NCI-H82 (cell line): ENCODE results near the gene JMY.
"Not testable (repeated sequence)": the region's sequence is repeated elsewhere in the genome, so short reads cannot be mapped to it uniquely, and the experiment has no call there.

ENCODE experiments used
- DNase-seq: peaks from one replicate; lab custom pipeline; 2025; lab: John Stamatoyannopoulos, UW

Gene JMY

DNA sequence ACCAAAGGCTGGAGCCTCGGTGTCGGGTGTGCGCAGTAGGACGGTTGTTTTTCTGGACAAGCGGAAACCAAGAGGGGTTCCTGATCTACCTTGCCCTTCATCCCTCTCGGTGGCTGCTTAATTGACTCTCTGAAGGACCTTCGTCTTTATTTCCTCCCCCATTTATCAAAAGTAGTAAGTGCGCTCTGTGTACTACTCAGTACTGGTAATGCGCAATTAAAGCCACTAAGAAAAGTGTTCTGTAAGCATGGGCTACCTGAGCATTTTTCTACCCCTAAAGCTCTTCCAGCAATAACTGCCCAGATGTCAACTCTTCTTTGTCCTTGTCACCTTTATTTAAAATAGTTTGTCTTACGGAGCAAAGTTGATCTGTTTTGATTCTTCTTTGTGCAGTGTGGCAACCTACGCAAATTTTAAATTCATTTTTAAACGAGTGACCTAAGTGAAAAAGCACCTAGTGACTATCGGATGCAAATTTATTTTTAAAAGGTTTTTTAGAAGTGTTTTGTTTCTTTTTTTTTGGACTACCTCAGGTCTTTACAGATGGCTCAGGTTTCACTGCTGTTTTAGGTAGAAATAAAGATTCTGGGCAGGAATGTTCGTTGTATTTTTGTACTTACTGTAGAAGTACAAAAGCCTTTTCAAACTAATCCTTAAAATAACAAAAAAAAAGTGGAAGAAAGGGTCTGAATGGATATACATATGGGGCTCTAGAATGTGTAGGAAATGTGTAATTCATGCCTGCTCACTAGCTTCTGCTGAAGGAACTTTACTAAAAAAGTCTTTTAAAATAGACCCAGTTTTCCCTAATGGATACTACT, 2.0 kb downstream of the JMY start:
- DNase-seq: peak; percentile 60

DNA sequence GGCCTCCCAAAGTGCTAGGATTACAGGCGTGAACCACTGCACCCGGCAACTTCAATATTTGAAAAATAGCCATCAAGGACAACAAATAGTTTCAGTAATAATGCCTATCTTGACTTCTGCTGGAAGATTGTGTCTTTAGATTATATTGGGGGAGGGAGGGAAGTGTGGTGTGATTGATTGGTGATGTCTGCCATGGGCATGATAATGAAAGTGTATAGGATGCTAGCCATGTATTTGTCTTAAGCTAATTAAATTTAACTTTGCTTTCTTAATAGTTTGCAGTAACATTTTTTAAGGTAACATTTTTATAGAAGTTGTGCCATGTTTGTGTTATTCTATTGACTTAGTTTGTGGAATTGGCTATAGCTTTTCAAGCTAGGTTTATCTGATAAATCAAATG, 4.6 kb downstream of the JMY start:
- DNase-seq: peak; percentile 39

DNA sequence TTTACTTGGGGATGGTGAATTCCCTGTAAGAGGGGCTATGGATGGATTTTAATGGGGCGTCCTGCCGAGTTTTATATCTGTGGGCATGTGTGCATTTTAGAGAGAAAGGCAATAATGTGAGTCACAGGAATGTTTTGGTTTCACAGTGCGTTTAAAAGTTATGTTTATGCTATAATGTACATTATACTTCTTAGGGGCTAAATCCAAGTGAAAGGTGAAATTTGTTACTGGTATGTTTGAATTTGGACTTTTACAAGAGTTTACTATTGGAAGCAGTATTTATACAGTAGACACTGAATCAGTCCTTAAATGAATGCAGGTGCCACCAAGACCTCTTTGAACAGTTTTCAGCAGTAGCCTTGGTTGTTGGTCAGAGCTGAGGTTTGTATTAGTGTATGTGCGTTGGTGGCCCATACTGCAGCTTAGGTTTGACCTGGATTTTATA, 5.6 kb downstream of the JMY start:
- peak; percentile 14 for DNase-seq

DNA sequence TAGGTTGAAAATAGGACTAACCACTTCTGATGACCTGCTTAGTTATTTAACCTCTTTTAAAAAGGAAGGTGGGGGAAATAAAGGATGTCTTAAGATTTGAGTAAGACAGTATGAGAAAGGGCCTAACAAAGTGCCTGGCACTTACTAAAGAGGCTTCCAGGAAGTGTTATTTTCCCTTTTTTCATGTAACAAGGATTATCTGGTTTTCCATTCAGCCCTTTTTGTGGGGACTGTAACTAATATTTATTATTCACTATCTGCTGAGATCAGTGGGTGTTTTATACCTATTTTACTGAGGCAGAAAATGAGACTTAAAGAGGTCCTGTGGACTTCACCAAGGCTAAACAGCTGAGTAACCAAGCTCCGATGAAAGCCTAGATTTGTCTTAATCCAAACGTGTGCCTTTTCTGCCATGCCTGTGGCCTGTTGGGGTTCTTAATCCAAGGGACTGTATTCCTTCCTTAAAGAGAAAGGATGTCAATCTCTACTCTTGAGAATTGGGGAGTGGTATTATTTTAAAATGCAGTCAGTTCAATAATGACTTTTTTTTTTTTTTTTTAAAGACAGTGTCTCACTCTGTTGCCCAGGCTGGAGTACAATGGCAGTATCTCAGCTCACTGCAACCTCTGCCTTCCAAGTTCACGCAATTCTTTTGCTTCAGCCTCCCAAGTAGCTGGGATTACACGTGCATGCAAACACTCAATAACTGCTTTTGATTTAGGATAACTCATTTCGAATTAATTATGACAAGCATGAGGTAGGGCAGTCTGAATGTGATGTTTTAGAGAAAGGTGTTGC, 6.5 kb downstream of the JMY start:
- peak; percentile 55 for DNase-seq

DNA sequence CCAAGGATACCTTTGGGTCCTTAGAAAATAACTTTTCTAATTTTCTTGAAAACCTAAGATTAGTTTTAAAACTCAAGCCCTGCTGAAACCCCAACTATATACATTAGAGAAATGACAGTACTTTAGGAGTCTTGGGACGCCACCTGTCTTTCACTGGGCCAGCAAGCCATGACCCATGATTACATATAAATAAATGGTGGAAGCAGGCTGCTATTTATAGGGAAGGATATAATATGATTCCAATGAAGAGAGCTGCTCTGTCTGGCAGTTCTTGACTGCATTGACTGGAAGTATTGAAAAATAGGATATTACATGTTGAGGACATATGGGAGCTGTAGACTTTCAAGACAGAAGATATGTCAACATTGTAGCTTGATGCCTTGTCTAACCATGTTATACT, 7.3 kb downstream of the JMY start:
- peak; percentile 14 for DNase-seq

DNA sequence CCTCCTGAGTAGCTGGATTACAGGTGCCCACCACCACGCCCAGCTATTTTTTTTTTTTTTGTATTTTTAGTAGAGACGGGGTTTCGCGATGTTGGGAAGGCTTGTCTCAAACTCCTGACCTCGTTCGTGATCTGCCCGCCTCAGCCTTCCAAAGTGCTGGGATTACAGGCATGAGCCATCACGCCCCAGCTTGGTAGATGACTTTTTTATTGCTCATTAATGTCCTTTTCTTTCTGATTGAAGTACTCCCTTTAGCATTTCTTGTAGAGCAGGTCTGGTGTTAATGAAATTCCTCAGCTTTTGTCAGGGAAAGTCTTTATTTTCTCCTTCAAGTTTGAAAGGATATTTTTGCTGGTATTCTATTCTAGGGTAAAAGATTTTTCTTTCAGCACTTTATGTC, 18.1 kb downstream of the JMY start:
- not testable (repeated sequence) for DNase-seq

DNA sequence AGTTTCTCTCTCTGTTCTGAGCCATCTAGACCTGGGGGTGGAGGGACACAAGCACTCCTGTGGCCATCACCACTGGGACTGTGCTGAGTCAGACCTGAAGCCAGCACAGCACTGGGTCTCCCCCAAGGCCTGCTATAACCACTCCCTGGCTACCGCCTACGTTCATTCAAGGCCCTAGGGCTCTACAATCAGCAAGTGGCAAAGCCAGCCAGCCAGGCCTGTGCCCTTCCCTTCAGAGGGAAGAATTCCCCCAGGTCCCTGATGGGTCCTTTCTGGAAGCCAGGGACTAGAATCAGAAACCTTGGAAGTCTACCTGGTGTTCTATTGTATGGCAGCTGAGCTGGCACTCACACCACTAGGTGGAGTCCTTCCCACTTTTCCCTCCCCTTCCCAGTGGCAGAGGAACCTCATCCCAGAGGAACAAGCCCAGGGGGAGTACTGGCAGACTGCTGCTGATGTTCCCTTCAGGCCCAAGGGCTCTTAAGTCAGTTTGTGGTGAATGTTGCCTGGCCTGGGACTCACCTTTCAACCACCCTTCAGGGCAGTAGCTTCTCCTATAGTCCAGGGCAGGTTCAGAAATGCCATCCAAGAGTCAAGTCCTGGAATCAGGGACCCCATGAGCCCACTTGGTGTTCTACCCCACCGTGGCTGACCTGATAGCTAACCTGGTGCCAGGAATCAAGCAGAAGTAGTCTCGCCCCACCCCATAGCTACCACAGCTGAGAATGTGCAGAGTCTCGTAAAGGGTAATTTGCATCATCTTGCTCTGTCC, 20.0 kb downstream of the JMY start:
- DNase-seq: peak; percentile 63

DNA sequence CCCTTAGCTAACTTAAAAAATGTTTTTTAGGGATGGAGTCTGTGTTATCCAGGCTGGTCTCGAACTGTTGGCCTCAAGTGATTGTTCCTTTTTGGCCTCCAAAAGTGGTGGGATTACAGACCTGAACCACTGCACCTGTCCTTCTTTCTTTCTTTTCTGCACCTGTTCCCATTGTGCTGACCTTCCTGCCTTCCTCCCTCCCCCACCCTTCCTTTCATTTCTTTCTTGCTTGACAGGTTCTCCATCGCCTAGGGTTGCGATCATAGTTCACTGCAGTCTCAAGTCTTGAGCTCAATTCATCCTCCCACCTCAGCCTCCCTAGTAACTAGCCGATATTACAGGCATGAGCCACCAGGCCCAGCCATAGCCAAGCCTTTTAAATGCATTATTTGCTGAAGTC, 20.6 kb downstream of the JMY start:
- DNase-seq: no peak

DNA sequence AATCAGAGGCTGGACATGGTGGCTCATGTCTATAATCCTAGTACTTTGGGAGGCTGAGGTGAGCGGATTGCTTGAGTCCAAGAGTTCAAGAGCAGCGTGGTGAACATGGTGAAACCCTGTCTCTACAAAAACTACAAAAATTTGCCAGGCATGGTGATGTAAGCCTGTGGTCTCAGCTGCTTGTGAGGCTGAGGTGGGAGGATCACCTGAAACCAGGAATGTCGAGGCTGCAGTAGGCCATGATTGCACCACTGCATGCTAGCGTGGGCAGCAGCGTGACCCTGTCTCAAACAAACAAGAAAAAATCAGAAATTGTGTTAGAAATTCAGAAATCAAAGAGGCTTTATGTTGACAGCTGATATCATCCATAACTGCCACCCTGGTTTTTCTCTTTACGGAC, 21.4 kb downstream of the JMY start:
- no peak for DNase-seq

DNA sequence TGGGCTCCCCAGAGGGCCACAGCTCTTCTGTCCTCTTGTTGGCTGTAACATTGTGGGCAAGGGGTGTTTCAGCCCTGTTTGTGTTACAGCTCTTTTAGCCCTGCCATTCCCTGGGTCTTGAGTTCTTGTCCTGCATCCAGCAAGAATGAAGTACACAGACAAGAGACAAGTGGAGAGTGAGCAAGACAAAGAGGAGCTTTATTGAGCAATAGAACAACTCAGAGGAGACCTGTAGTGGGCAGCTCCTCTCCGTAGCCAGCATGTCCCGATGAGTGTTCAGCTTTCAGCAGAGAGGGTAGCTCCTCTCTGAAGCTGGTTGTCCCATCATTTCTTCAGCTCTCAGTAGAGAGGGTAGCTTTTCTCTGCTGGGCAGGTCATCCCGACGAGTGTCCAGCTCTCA, 22.9 kb downstream of the JMY start:
- no peak for DNase-seq

DNA sequence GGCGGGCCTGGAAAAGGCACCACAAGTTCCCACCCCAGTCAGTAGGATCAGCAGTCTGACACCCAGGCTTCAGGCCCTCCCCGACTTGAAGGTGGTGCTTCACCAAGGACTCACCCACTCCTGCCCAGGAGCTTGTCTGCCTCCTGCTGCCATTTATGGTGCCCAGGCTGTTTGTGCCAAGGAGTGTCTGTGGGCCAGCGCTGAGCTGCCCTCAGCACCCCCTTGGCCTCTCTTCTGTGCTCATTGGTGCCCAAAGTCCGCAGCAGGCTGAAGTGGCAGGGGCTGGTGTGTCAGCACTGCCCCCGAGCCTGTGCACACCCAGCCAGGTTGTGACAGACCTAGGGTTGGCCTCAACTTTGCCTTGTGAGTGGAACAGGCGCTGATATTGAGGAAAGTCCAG, 23.5 kb downstream of the JMY start:
- no peak for DNase-seq

DNA sequence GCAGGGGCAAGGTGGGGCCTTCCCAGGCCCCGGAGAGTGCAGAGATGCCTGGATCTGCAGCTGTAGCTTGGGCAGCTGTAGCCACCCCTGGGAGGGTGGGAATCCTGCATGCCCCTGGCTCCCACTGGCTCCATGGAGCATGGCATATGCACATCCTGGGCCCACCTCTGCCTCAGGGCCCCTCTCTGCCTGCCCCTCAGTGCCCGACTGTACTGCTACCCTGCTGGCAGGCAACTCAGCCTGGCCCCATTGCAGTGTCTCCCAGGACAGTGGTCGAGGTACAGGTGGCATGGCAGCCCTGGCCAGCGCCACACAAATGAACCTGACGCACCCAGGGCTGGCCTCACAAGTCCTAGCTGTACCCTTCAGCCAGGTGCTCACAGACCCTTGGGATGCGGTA, 23.9 kb downstream of the JMY start:
- no peak for DNase-seq

DNA sequence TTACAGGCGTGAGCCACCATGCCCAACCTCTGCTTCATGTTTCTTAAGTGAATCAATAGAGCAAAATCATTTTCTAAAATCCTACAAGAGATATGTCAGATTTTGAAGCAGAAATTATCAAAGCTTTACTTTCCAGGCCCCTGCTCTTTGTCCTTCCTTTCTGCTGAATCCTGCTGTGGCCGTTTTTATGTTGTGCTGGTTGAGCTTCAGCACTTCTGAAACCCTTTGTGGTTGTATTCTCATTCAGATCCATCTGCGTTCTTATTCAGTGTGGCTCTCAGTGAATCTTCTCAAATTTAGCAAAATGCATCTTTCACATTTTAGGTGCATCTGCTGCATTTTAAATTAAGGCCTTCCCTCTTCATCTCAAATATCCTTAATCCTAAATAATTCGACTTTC, 26.0 kb downstream of the JMY start:
- no peak for DNase-seq

DNA sequence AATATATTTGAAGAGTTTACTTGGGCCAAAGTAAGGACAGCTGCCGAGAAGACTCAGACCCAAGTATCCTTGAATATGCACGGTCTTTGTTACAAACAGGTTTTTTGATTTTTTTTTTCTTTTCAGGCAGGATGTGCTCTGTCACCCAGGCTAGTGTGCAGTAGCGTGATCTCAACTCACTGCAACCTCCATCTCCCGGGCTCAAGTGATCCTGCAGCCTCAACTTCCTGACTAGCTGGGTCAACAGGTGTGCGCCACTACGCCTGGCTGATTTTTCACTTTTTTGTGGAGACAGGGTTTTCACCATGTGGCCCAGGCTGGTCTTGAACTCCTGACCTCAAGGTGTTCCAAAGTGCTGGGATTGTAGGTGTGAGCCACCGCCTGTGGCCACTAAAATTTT, 27.4 kb downstream of the JMY start:
- no peak for DNase-seq

DNA sequence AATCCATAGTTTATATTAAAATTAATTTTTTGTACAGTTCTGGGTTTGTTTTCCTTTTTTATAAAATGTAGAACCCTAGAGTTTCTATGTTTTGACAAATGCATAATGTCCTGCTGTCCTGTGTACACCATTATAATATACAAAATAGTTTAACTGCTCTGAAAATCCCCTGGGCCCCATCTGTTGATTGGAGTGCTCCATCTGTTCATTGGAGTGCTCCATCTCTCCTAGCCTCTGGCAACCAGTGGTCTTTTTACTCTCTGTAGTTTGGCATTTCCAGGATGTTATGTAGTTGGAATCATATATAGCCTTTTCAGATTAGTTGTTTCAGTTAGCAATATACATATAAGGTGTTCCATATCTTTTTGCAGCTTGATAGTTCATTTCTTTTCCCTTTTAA, 31.2 kb downstream of the JMY start:
- peak; percentile 37 for DNase-seq

DNA sequence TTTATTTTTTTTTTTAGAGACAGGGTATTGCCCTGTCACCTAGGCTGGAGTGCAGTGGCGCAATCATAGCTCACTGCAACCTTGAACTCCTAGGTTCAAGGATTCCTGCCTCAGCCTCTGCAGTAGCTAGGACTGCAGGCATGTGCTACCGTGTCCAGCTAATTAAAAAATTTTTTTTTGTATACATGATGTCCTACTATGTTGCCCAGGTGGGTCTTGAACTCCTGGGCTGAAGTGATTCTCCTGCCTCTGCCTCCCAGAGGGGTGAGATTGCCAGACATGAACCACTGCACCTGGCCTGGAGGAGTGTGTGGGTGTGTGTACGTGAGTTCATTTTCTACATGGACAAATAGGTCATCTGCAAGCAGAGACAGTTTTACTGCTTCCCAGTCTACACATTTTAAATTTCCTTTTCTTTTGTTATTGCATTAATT, 33.8 kb downstream of the JMY start:
- peak; percentile 19 for DNase-seq

DNA sequence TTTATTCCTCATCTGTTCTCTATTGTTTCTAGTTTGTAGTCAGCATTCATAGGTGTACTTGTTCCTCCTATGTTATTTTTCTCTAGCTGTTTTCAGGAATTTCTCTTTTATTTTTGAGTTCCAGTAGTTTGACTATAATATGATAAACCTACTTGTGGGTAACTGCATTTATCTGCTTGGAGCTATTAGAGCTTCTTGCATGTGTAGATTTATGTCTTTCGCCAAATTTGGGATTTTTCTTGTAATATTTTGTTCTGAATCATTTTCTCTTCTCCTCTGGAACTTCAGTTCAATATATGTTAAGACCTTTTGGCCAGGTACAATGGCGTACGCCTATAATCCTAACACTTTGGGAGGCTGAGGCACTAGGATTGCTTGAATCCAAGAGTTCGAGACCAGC, 37.4 kb downstream of the JMY start:
- no peak for DNase-seq

DNA sequence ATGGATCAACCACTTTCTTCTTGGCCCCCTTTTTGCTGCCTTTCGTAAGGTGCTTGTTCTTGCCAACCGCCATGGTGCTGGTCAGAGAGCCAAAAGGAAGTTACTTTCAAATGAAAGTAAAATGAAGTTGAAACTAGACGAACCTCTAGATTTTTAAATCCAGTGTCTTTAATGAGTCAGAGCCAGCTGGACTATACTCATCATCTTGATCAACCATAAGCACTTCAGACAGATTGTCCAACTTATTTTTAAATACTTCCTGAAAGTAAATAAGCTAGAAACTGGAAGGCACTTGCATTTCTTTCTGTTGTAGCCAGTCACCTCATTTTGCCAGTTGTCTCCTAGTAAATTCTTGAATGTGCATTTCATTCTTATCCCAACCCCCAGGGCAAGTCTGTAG, 48.9 kb downstream of the JMY start:
- no peak for DNase-seq

DNA sequence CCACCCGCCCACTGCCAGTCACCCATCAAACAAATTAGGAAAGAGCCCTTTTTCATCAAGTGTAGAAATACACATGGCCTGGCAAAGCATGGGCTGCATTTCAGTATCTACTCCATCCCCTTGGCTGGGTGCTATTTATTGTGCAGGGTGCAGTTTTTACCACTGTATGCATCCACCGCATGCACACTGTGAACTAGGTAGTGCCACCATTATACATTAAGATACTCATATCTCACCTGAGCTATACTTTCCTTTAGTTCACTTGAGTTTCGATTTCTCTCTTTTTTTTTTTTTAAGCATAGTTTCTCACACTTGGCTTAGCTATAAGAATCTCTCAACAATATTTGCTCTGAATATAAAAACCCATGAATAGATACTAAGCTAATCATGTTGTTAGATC, 49.4 kb downstream of the JMY start:
- DNase-seq: no peak

DNA sequence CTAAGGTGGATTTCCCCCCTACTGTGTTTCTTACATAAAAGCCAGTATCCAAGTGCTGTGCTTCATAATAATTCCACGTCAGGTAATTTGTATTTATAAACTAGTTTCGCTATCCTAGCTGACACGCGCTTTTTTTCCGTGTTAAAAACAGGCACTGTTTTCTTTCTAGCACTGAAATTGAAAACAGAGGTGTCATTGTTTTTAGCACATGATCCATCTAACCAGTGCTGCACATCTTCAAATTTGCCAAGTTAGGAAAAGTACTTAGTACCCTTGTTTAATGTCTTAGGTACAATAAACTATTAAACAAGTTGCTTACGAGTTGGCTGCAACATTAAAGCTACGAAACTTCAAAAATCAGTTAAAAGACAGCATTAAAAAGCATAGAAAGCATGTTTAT, 49.9 kb downstream of the JMY start:
- DNase-seq: no peak

DNA sequence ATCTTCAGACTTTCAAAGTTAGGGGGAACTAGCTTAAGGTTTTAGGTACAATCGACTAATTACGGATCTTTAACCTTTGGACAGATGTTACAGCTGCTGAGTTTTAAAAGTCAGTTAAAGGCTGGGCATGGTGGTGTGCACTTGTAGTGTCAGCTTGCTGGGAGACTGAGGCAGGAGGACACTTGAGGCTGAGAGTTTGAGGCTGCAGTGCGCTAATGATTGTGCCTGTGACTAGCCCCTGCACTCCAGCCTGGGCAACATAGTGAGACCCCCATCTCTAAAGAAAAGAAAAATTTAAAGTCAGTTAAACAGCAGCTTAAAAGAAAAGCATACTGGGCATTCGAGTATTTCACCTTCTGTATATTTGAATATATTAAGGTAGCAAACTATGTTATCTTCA, 51.4 kb downstream of the JMY start:
- DNase-seq: no peak

DNA sequence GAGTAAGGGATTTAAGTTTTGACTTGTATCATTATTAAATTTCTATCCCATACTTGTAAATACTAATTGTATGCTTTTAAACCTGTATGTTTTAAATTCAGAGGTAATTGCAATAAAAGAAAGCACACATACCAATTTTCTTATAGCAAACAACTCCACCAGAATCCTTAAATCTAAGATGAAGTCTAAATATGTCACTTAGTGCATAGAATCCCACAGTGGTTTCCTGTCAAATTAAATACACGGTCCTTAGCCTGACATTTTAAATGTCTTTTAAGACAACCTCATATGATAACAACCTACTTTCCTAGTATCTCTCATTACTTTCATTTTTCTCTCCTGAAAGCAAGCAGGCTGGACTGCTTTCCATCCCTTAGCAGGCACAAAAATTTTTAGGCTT, 52.0 kb downstream of the JMY start:
- DNase-seq: no peak

DNA sequence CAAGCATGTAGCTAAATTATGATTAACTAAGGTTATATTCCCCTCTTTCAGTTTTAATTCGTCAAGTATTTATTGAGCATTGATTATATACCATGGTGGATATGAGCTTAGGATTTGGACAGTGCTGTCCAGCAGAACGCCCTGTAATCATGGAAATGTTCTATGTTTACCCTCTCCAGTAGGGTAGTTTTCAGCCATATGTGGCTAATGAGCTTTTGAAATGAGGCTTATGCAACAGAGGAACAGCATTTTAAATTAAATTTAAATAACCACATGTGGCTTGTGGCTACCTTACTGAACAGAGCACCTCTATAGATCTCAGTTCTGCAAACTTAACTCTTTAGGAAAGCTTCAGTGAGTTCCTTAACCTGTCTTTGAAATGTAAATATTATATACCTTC, 59.1 kb downstream of the JMY start:
- DNase-seq: peak; percentile 3
